ENCODE results near the gene BEND3. TPM values are rescaled to one million over a fixed set of nuclear protein-coding genes. Genes with fewer than 3 reads are reported as not detected.

The BEND3 gene
- total RNA-seq, 2 experiments from 2014 or later = 0.82 to 0.92 TPM

- Histone ChIP-seq H3K36me3 (ENCODE audit: insufficient read depth, low read length) (no peaks in the 10 kb centered on the region), H3K4me1 (ENCODE audit: insufficient read depth, low read length) (no peaks in the 10 kb centered on the region), H3K27me3 (ENCODE audit: control insufficient read depth in 1 of 2, insufficient read depth in 2 of 2, low read length in 2 of 2) (no peaks in the 10 kb centered on the region), H3K27ac (ENCODE audit: low read depth in 1 of 2, low read length in 2 of 2) (no peak overlapping the region), H3K9me3 (ENCODE audit: control insufficient read depth in 1 of 2, insufficient read depth in 1 of 2, low read length in 2 of 2) (no peaks in the 10 kb centered on the region), H3K4me3 (ENCODE audit: low read length) (no peak overlapping the region)
- CTCF ChIA-PET = no interaction called here
- Mint-ChIP-seq H3K27me3 (no peaks in the 10 kb centered on the region), H3K36me3 (ENCODE audit: low read depth) (no peaks in the 10 kb centered on the region), H3K4me1 (ENCODE audit: low read depth) (peaks cover 4% of the 10 kb centered on the region), H3K9me3 (no peaks in the 10 kb centered on the region), H3K27ac (no peak overlapping the region), H3K4me3 (no peak overlapping the region)
- DNase-seq = no peak
- TF ChIP-seq CTCF (IDR thresholded peaks at IDR 0.05) = no peak
- ATAC-seq (ENCODE audit: poor library complexity) = no peak
- POLR2A ChIA-PET = no interaction called here
- intact Hi-C loops (cut with DNase I, micrococcal nuclease) = no loop called here
Measured at GRCh38 chr6:107103082-107103481, 12.2 kb downstream of the BEND3 start.

- Mint-ChIP-seq H3K27ac (no peak overlapping the region), H3K4me1 (ENCODE audit: low read depth) (peaks cover 4% of the 10 kb centered on the region), H3K27me3 (no peaks in the 10 kb centered on the region), H3K36me3 (ENCODE audit: low read depth) (no peaks in the 10 kb centered on the region), H3K9me3 (no peaks in the 10 kb centered on the region), H3K4me3 (no peak overlapping the region)
- ChIA-PET POLR2A (no interaction called here), CTCF (no interaction called here)
- Histone ChIP-seq H3K27me3 (ENCODE audit: control insufficient read depth in 1 of 2, insufficient read depth in 2 of 2, low read length in 2 of 2) (no peaks in the 10 kb centered on the region), H3K27ac (ENCODE audit: low read depth in 1 of 2, low read length in 2 of 2) (no peak overlapping the region), H3K9me3 (ENCODE audit: control insufficient read depth in 1 of 2, insufficient read depth in 1 of 2, low read length in 2 of 2) (no peaks in the 10 kb centered on the region), H3K4me1 (ENCODE audit: insufficient read depth, low read length) (no peaks in the 10 kb centered on the region), H3K36me3 (ENCODE audit: insufficient read depth, low read length) (no peaks in the 10 kb centered on the region), H3K4me3 (ENCODE audit: low read length) (no peak overlapping the region)
- ATAC-seq (ENCODE audit: poor library complexity) = no peak
- TF ChIP-seq CTCF (IDR thresholded peaks at IDR 0.05) = no peak
- no peak for DNase-seq
- intact Hi-C loops (cut with DNase I, micrococcal nuclease) = no loop called here
Measured at GRCh38 chr6:107102414-107102805, 12.9 kb downstream of the BEND3 start.

- no peak overlapping the region for H3K27ac ChIP-seq (ENCODE audit: low read depth in 1 of 2, low read length in 2 of 2)
- H3K4me1 ChIP-seq (ENCODE audit: insufficient read depth, low read length) = no peaks in the 10 kb centered on the region
- ATAC-seq (ENCODE audit: poor library complexity) = no peak
- Mint-ChIP-seq H3K9me3 (no peaks in the 10 kb centered on the region), H3K4me1 (ENCODE audit: low read depth) (peaks cover 4% of the 10 kb centered on the region), H3K36me3 (ENCODE audit: low read depth) (no peaks in the 10 kb centered on the region), H3K27ac (no peak overlapping the region), H3K4me3 (no peak overlapping the region), H3K27me3 (no peaks in the 10 kb centered on the region)
- TF ChIP-seq CTCF (IDR thresholded peaks at IDR 0.05) = no peak
- H3K27me3 ChIP-seq (ENCODE audit: control insufficient read depth in 1 of 2, insufficient read depth in 2 of 2, low read length in 2 of 2) = no peaks in the 10 kb centered on the region
- no peaks in the 10 kb centered on the region for H3K36me3 ChIP-seq (ENCODE audit: insufficient read depth, low read length)
- intact Hi-C loops (cut with DNase I, micrococcal nuclease) = no loop called here
- no peak overlapping the region for H3K4me3 ChIP-seq (ENCODE audit: low read length)
- H3K9me3 ChIP-seq (ENCODE audit: control insufficient read depth in 1 of 2, insufficient read depth in 1 of 2, low read length in 2 of 2) = no peaks in the 10 kb centered on the region
- ChIA-PET POLR2A (no interaction called here), CTCF (no interaction called here)
- DNase-seq = no peak
Measured at GRCh38 chr6:107101686-107102413, 13.5 kb downstream of the BEND3 start.

Data from CD4-positive, alpha-beta T cell (primary cell).